Epithelial cell of proximal tubule (primary cell): Measurements from ENCODE around the gene MARCHF10. TPM values are rescaled to one million over a fixed set of nuclear protein-coding genes. Genes with fewer than 3 reads are reported as not detected.
A peak's percentile ranks its signal among the peaks of the same experiment; 100 is the strongest.

Experiments used
- DNase-seq: peaks from one replicate; pipeline ENCODE4 v3.0.0-alpha.2; 2011; ENCODE audit warnings: low read depth
- H3K4me3 ChIP-seq: 2 replicates; pipeline ENCODE4 v1.5.1; 2011; ENCODE audit warnings: low read depth, mild to moderate bottlenecking, low read length
- total RNA-seq: library from RNA; depleted of rRNA; stranded (reverse); fragments of >200 nt; gene quantifications from 2 replicates; pipeline ENCODE4 v1.2.3, GENCODE V29; 2015
- TF ChIP-seq, protein P1 (sequence below): conservative IDR thresholded peaks from 2 replicates; pipeline ENCODE4 v1.5.1; 2012; ENCODE audit warnings: low read depth, mild to moderate bottlenecking, low read length

The MARCHF10 gene
- total RNA-seq, 1 donor from 2014 or later = 4.8 TPM

DNA sequence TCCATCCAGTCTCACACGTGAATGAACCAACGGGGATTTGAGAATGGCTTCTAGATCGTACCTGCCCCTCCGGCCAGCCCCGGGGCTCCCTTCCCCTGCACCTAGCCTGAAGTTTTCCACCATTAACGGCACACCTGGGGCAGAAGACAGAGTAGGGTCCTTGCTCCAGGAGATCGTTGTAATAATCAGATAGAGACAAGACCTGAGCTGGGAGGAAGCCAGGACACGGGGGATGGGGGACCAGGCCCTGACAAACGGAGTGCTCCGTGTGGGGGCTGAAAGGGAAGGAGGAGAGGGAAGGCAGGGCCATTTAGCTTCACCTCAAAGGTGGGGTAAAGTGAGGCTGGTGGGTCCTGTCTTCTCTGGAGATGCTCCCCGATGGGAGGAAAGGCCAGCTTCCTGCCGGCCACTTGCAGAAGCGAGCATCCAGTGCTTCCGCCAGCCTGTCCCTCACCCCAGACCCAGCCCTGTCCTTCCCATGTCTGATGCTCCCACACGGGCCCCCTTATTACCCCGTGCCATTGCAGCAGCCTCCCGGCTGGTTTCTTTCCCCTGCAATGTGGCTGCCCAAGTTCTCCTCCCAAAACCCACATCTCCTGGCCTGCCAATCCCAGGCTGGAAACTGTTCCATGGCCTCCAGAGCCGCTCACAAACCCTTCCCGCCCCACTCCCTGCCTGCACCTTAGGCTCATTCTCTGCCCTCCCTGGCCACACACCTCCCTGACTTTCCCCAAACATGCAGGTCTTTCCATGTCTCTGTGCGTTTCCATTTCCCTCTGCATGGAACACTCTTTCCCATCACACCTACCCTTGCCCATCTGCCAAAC lies 101.3 kb downstream of the MARCHF10 start:
- H3K4me3 ChIP-seq = no peak overlapping the region
- TF ChIP-seq, protein P1, sequence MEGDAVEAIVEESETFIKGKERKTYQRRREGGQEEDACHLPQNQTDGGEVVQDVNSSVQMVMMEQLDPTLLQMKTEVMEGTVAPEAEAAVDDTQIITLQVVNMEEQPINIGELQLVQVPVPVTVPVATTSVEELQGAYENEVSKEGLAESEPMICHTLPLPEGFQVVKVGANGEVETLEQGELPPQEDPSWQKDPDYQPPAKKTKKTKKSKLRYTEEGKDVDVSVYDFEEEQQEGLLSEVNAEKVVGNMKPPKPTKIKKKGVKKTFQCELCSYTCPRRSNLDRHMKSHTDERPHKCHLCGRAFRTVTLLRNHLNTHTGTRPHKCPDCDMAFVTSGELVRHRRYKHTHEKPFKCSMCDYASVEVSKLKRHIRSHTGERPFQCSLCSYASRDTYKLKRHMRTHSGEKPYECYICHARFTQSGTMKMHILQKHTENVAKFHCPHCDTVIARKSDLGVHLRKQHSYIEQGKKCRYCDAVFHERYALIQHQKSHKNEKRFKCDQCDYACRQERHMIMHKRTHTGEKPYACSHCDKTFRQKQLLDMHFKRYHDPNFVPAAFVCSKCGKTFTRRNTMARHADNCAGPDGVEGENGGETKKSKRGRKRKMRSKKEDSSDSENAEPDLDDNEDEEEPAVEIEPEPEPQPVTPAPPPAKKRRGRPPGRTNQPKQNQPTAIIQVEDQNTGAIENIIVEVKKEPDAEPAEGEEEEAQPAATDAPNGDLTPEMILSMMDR = no peak

GRCh38 chr17:62705778-62706597 lies 102.1 kb downstream of the MARCHF10 start:
- DNase-seq = no peak
- TF ChIP-seq, protein P1 = no peak
- H3K4me3 ChIP-seq = peak overlapping the region; percentile 64

More for the DNA sequence above, 101.3 kb downstream of the MARCHF10 start:
- DNase-seq = no peak

DNA sequence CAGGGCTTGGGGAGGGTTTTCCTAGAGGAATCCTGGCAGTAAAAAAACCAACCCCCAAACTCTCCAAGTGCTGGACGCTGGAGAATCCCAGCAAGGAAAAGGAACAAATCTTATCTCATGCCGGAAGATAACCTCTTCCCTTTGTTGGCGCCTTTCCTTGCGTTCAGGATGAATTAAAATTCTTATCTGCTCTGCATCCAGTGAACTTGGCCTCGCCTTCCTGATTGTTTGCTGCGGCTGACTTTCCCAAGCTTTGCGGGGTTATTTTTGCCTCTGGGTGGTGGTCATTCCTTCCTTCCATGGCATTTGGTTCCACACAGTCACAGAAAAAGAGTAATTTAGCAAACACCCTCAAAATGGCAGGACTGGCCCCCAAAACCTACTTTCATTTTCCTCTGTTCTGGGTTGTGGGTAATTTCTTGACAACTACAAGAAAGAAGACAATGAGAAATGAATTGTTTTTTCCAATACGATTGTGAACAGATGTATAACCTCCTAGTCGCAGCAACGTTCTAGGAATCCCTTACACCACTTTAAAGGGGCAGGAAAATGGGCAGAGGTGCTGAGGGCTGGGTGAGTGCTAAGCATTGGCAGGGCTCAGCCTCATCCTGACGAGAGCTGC lies 102.8 kb downstream of the MARCHF10 start:
- TF ChIP-seq, protein P1 = no peak
- H3K4me3 ChIP-seq = peak overlapping the region; percentile 64
- DNase-seq = no peak

DNA sequence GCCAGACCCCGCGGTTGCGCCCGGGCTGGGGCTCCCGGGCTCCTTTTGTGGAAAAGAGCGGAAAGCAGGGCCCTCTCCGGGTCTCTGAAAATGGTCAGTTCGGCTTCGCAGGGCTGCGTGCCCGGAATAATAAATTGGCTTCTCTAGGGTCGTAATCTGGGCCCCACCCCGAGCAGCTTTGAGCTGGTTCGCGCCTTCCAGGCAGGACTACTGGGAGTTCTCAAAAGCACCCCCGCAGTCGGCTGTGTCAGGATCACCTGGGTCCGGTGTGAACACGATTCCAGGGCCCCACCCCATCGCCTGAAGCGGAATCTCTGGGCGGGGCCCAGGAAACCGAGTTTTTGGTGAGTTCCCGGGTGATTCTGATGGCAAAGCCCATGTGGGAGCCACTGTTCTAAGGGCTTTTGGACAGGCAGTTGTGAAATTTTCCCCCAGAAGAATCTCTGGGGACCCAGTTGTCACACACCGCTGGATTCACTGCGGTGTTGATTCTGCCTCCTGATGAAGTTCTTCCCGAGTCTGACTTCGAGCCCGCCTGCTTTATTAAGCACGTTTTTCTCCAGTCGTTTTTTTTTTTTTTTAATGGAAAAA lies 103.6 kb downstream of the MARCHF10 start:
- TF ChIP-seq, protein P1 = no peak
- no peak for DNase-seq
- peak overlapping the region; percentile 64 for H3K4me3 ChIP-seq

DNA sequence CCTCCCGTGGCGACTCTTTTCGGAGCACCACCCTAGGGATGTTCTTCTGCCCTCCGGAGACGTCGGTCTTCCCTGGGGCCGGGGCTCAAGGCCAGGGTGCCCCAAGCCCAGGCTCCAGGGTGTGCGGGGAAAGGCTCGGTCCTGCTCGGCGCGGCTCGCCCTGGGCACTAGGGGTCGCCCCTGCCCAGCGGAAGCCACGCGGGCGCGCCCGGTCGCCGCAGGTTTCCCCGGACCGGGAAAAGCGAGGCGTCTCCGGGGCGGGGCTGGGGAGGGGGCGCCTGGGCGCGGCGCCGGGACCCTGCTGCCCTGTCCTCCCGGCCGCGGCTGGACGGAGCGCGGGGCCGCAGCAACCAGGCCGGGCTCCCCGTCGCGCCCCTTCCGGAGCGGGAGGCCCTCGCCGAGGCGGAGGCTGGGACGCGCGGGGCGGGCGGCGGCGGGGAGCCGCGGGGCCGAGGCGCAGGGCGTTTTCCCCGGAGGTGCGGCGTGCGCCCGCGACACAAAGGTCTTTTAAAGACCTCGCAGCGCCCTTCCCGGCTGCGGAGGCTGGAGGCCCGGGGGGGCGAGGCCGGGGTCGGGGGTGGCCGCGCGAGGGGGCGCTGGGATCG lies 104.2 kb downstream of the MARCHF10 start:
- TF ChIP-seq, protein P1 = peak; percentile 65
- peak overlapping the region; percentile 64 for H3K4me3 ChIP-seq
- DNase-seq = no peak

DNA sequence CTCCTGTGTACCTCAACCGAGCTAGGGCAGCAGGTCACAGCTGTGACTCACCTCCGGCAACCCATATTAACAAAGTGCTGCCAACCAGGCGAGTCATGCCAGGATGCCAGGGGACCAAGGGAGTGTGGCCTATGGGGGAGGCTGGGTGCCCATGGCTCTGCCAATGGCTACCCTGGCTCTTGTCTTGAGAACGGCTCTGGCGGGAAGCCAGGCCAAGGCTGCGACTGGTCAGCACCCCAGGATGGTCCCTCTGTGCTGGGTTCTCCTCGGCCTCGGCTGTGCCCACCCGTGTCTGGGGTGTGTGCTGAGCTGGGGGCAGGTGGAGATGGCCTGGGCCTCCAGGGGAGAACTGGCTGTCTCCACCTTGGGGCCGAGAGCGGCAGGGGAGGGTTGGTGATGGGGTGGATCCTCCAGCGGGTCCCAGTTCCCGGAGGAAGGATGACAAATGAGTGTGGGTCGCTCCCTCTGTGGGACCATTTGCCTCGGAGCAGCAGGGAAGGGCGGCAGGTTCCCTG lies 104.8 kb downstream of the MARCHF10 start:
- H3K4me3 ChIP-seq = peak overlapping the region; percentile 64
- DNase-seq = peak; percentile 67

More for the DNA sequence above, 104.8 kb downstream of the MARCHF10 start:
- TF ChIP-seq, protein P1 = no peak
